GM18502 (cell line): ENCODE results near the gene REV1.

Experiments
- ATAC-seq: cut with Tn5 transposase; IDR thresholded peaks from one replicate; pipeline ENCODE4 v1.9.1; 2021; ENCODE audit warnings: mild to moderate bottlenecking; ENCODE audit not compliant: unreplicated experiment, poor library complexity

Gene REV1

GRCh38 chr2:99406137-99406536, 83.7 kb downstream of the REV1 start:
- ATAC-seq = no peak

- no peak for ATAC-seq
These were observed 84.8 kb downstream of the REV1 start for GRCh38 chr2:99404797-99405669.

- no peak for ATAC-seq
These were observed 85.6 kb downstream of the REV1 start for GRCh38 chr2:99404039-99404796.

GRCh38 chr2:99403524-99403923, 86.3 kb downstream of the REV1 start:
- no peak for ATAC-seq

GRCh38 chr2:99403084-99403483, 86.7 kb downstream of the REV1 start:
- ATAC-seq = no peak

- no peak for ATAC-seq
These were observed 88.0 kb downstream of the REV1 start for GRCh38 chr2:99401841-99402240.

GRCh38 chr2:99399795-99400194, 90.0 kb downstream of the REV1 start:
- ATAC-seq = no peak

GRCh38 chr2:99399063-99399462, 90.8 kb downstream of the REV1 start:
- ATAC-seq = no peak

- no peak for ATAC-seq
These were observed 91.5 kb downstream of the REV1 start for GRCh38 chr2:99398303-99398702.

- no peak for ATAC-seq
These were observed 92.4 kb downstream of the REV1 start for GRCh38 chr2:99397266-99397920.

GRCh38 chr2:99395589-99396130, 94.2 kb downstream of the REV1 start:
- no peak for ATAC-seq

GRCh38 chr2:99389946-99390345, 99.9 kb downstream of the REV1 start:
- no peak for ATAC-seq

- ATAC-seq = no peak
These were observed 100.4 kb downstream of the REV1 start for GRCh38 chr2:99389371-99389770.

GRCh38 chr2:99388892-99389291, 100.9 kb downstream of the REV1 start:
- ATAC-seq = no peak

- no peak for ATAC-seq
These were observed 103.8 kb downstream of the REV1 start for GRCh38 chr2:99386011-99386410.

- ATAC-seq = no peak
These were observed 107.7 kb downstream of the REV1 start for GRCh38 chr2:99382143-99382542.

GRCh38 chr2:99380376-99381010, 109.3 kb downstream of the REV1 start:
- no peak for ATAC-seq

GRCh38 chr2:99377879-99378278, 111.9 kb downstream of the REV1 start:
- ATAC-seq = no peak

- ATAC-seq = no peak
These were observed 113.5 kb downstream of the REV1 start for GRCh38 chr2:99376254-99376864.

- no peak for ATAC-seq
These were observed 115.1 kb downstream of the REV1 start for GRCh38 chr2:99374747-99375146.
